Trophoblast cell (in vitro differentiated cells and primary cell): ENCODE measurements around the gene LCLAT1.

Experiments used
- DNase-seq, 2 donors: peaks; one replicate each; pipeline ENCODE4 v3.0.0-alpha.2; 2016
- H2AFZ ChIP-seq: 2 replicates; pipeline ENCODE4 v1.6.1; 2013; ENCODE audit warnings: low read length, moderate library complexity, mild to moderate bottlenecking; ENCODE audit not compliant: insufficient read depth, poor library complexity
- H2AK5ac ChIP-seq: 2 replicates; pipeline ENCODE4 v1.6.1; 2013; ENCODE audit warnings: mild to moderate bottlenecking, low read length
- H2BK120ac ChIP-seq: 2 replicates; pipeline ENCODE4 v1.6.1; 2013; ENCODE audit warnings: low read length, mild to moderate bottlenecking, moderate library complexity; ENCODE audit not compliant: insufficient read depth, poor library complexity
- H2BK12ac ChIP-seq: 2 replicates; pipeline ENCODE4 v1.6.1; 2013; ENCODE audit warnings: mild to moderate bottlenecking, low read length, moderate library complexity
- H2BK5ac ChIP-seq: 2 replicates; pipeline ENCODE4 v1.6.1; 2013; ENCODE audit warnings: low read length, low read depth, moderate library complexity, mild to moderate bottlenecking; ENCODE audit not compliant: poor library complexity
- H3K14ac ChIP-seq: 2 replicates; pipeline ENCODE4 v1.6.1; 2013; ENCODE audit warnings: mild to moderate bottlenecking, low read length
- H3K18ac ChIP-seq: 2 replicates; pipeline ENCODE4 v1.6.1; 2013; ENCODE audit warnings: mild to moderate bottlenecking, low read length
- H3K23ac ChIP-seq: 2 replicates; pipeline ENCODE4 v1.6.1; 2013; ENCODE audit warnings: low read length
- H3K27ac ChIP-seq: 2 replicates; pipeline ENCODE4 v1.5.1; 2013; ENCODE audit warnings: low read depth, mild to moderate bottlenecking, inconsistent platforms, low read length, moderate library complexity
- H3K27me3 ChIP-seq: 2 replicates; pipeline ENCODE4 v1.6.1; 2013; ENCODE audit warnings: inconsistent platforms, mild to moderate bottlenecking, low read length, moderate library complexity; ENCODE audit not compliant: insufficient read depth
- H3K36me3 ChIP-seq, 2 experiments: 1 replicate in 1 of 2; 2 replicates in 1 of 2; pipeline ENCODE4 v1.6.1; 2013; ENCODE audit warnings: low read length in 2 of 2, mild to moderate bottlenecking in 2 of 2, moderate library complexity in 1 of 2; ENCODE audit not compliant: insufficient read depth in 2 of 2, control insufficient read depth in 1 of 2
- H3K4ac ChIP-seq: 2 replicates; pipeline ENCODE4 v1.6.1; 2013; ENCODE audit warnings: low read depth, mild to moderate bottlenecking, low read length, moderate library complexity
- H3K4me1 ChIP-seq, 2 experiments: 1 replicate in 1 of 2; 2 replicates in 1 of 2; pipeline ENCODE4 v1.6.1; 2013; ENCODE audit warnings: low read length in 2 of 2, mild to moderate bottlenecking in 2 of 2, moderate library complexity in 1 of 2; ENCODE audit not compliant: insufficient read depth in 2 of 2, control insufficient read depth in 1 of 2
- H3K4me2 ChIP-seq: 2 replicates; pipeline ENCODE4 v1.6.1; 2013; ENCODE audit warnings: inconsistent platforms, mild to moderate bottlenecking, low read length, moderate library complexity
- H3K4me3 ChIP-seq: 2 replicates; pipeline ENCODE4 v1.5.1; 2013; ENCODE audit warnings: mild to moderate bottlenecking, low read depth, low read length, inconsistent platforms
- H3K79me1 ChIP-seq: one replicate; pipeline ENCODE4 v1.6.1; 2013; ENCODE audit warnings: low read length
- H3K79me2 ChIP-seq: 2 replicates; pipeline ENCODE4 v1.6.1; 2013; ENCODE audit warnings: low read length, mild to moderate bottlenecking; ENCODE audit not compliant: control insufficient read depth, insufficient read depth, poor library complexity
- H3K9ac ChIP-seq: 2 replicates; pipeline ENCODE4 v1.6.1; 2013; ENCODE audit warnings: mild to moderate bottlenecking, low read length
- H3K9me3 ChIP-seq: 2 replicates; pipeline ENCODE4 v1.6.1; 2013; ENCODE audit warnings: low read depth, mild to moderate bottlenecking, control low read depth, inconsistent platforms, low read length; ENCODE audit not compliant: insufficient read depth
- H4K12ac ChIP-seq: 2 replicates; pipeline ENCODE4 v1.6.1; 2013; ENCODE audit warnings: low read depth, mild to moderate bottlenecking, low read length, moderate library complexity
- H4K8ac ChIP-seq: 2 replicates; pipeline ENCODE4 v1.6.1; 2013; ENCODE audit warnings: low read depth, mild to moderate bottlenecking, low read length, moderate library complexity
- H4K91ac ChIP-seq: one replicate; pipeline ENCODE4 v1.6.1; 2013; ENCODE audit warnings: low read depth, mild to moderate bottlenecking, low read length, moderate library complexity
- WGBS: extraction: QIAGEN DNeasy Blood & Tissue Kit; methylation state at CpG from one replicate; pipeline ENCODE4 v1.1.7; 2013; ENCODE audit warnings: missing lambda C conversion rate; ENCODE audit not compliant: insufficient read length, insufficient coverage; ENCODE audit errors: extremely low coverage; 5-methylcytosine and 5-hydroxymethylcytosine counted together

LCLAT1 gene

GRCh38 chr2:30548386-30548785 is 101.3 kb downstream of the LCLAT1 start:
- Histone ChIP-seq H3K4me1 (peaks cover 2 to 3% of the 10 kb centered on the region in 2 experiments), H3K9me3 (no peaks in the 10 kb centered on the region), H2BK12ac (no peak overlapping the region), H3K79me2 (no peaks in the 10 kb centered on the region), H3K4ac (no peak overlapping the region), H3K9ac (no peak overlapping the region), H3K4me2 (no peak overlapping the region), H3K23ac (no peak overlapping the region), H3K79me1 (peaks cover 6% of the 10 kb centered on the region), H3K27me3 (no peaks in the 10 kb centered on the region), H2BK5ac (peak overlapping the region; percentile 76), H3K4me3 (no peak overlapping the region), H3K14ac (no peak overlapping the region), H3K18ac (no peak overlapping the region), H3K36me3 (peaks cover 0 to 2% of the 10 kb centered on the region in 2 experiments), H4K12ac (no peak overlapping the region), H3K27ac (peak overlapping the region; percentile 71), H2AK5ac (no peak overlapping the region), H4K8ac (no peak overlapping the region), H2BK120ac (no peak overlapping the region), H4K91ac (no peak overlapping the region), H2AFZ (no peak overlapping the region)
- no CpG with 5 or more reads among the region's 2 CpGs for WGBS
- DNase-seq: no peak

GRCh38 chr2:30549096-30549495 is 102.0 kb downstream of the LCLAT1 start:
- no peaks in the 10 kb centered on the region for H3K79me2 ChIP-seq
- no peak overlapping the region for H3K23ac ChIP-seq
- H4K8ac ChIP-seq: no peak overlapping the region
- no peak overlapping the region for H2BK120ac ChIP-seq
- no peak overlapping the region for H3K14ac ChIP-seq
- peaks cover 2 to 3% of the 10 kb centered on the region in 2 experiments for H3K4me1 ChIP-seq
- no peak overlapping the region for H3K4me2 ChIP-seq
- no peak overlapping the region for H2AFZ ChIP-seq
- peak overlapping the region; percentile 58 for H3K27ac ChIP-seq
- no peak overlapping the region for H3K18ac ChIP-seq
- H4K12ac ChIP-seq: no peak overlapping the region
- no peak for DNase-seq
- peaks cover 0 to 2% of the 10 kb centered on the region in 2 experiments for H3K36me3 ChIP-seq
- no peaks in the 10 kb centered on the region for H3K9me3 ChIP-seq
- peaks cover 6% of the 10 kb centered on the region for H3K79me1 ChIP-seq
- no CpG with 5 or more reads among the region's 2 CpGs for WGBS
- no peak overlapping the region for H2BK5ac ChIP-seq
- H2BK12ac ChIP-seq: no peak overlapping the region
- H3K4ac ChIP-seq: no peak overlapping the region
- H3K9ac ChIP-seq: no peak overlapping the region
- no peaks in the 10 kb centered on the region for H3K27me3 ChIP-seq
- H4K91ac ChIP-seq: no peak overlapping the region
- H3K4me3 ChIP-seq: no peak overlapping the region
- H2AK5ac ChIP-seq: no peak overlapping the region

GRCh38 chr2:30559544-30560275 is 112.7 kb downstream of the LCLAT1 start:
- Histone ChIP-seq H4K12ac (no peak overlapping the region), H3K79me1 (no peaks in the 10 kb centered on the region), H2AK5ac (no peak overlapping the region), H3K9me3 (no peaks in the 10 kb centered on the region), H3K14ac (no peak overlapping the region), H3K23ac (no peak overlapping the region), H3K27ac (no peak overlapping the region), H4K91ac (no peak overlapping the region), H3K4me1 (no peaks in the 10 kb centered on the region), H2AFZ (no peak overlapping the region), H3K79me2 (no peaks in the 10 kb centered on the region), H3K4ac (no peak overlapping the region), H3K27me3 (no peaks in the 10 kb centered on the region), H4K8ac (no peak overlapping the region), H3K4me2 (no peak overlapping the region), H3K36me3 (peaks cover 0 to 2% of the 10 kb centered on the region in 2 experiments), H3K4me3 (no peak overlapping the region), H3K18ac (no peak overlapping the region), H2BK5ac (no peak overlapping the region), H2BK12ac (no peak overlapping the region), H2BK120ac (no peak overlapping the region), H3K9ac (no peak overlapping the region)
- no CpG with 5 or more reads among the region's 1 CpG for WGBS
- DNase-seq: no peak

GRCh38 chr2:30561349-30561748 is 114.3 kb downstream of the LCLAT1 start:
- Histone ChIP-seq H3K4me3 (no peak overlapping the region), H3K4me2 (no peak overlapping the region), H2BK5ac (no peak overlapping the region), H3K23ac (no peak overlapping the region), H3K4ac (no peak overlapping the region), H3K27ac (no peak overlapping the region), H3K36me3 (peaks cover 0 to 2% of the 10 kb centered on the region in 2 experiments), H2AK5ac (no peak overlapping the region), H4K12ac (no peak overlapping the region), H3K79me1 (no peaks in the 10 kb centered on the region), H3K18ac (no peak overlapping the region), H3K79me2 (no peaks in the 10 kb centered on the region), H2AFZ (no peak overlapping the region), H2BK12ac (no peak overlapping the region), H3K9me3 (no peaks in the 10 kb centered on the region), H4K8ac (no peak overlapping the region), H3K9ac (peak overlapping the region; percentile 46), H3K4me1 (peaks cover 0 to 3% of the 10 kb centered on the region in 2 experiments), H4K91ac (no peak overlapping the region), H3K14ac (no peak overlapping the region), H2BK120ac (no peak overlapping the region), H3K27me3 (no peaks in the 10 kb centered on the region)
- DNase-seq: no peak
- WGBS: no CpG with 5 or more reads among the region's 1 CpG
